ENCODE data around the gene TNFRSF4. TPM values are rescaled to one million over a fixed set of nuclear protein-coding genes. Genes with fewer than 3 reads are reported as not detected.

TNFRSF4 gene
- total and polyA plus RNA-seq, 2 of the 8 experiments (the other 6 are each of a cell fraction or from before 2014, with no cell fraction given), result 0.06 TPM; not detected in 1

DNA sequence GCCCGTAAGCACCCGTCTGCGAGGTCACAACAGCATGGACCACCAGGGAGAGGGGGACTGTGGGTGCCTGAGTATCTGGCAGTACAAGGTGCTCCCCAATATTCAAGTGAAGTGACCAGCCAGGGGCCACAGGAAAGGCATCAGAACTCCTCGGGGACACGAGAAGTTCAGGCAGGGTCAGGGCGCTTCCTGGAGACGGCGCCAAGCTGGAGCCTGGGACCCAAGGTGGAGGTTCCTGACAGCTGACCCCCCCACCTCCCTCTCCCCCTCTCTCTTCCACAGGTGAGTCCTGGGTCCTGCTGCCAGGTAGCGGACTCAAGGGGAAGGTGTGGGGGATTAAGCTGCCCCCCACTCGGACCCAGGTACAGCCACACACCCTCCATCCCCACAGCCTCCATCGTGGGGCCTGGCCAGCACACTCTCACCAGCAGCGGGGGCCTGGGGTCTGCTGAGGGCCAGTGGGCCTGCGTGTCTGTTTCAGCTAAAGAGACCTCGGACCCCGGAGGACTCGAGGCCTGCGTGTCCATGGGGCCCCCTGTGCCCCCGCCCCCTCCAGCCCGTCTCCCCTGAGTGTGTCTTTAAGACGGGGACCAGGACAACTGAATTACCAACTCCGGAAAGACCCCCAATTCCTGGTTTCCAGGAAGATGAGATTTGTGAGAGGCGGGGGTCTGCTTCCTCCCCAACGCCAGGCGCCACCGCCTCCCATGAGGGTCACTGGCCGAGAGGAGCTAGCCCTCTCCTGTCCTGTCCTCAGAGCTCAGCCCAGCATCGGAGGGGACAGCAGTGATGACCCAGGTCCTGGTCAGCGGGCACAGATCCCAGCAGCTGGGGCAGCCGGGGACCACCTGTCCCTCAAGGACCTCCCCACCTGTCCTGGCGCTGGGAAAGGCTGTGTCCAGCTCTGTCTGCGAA is 13.7 kb downstream of the TNFRSF4 start (continued):
- TF ChIP-seq PHF8 (conservative IDR thresholded peaks at IDR 0.05; ENCODE audit: low read depth, low read length), result no peak
- no peak for TF ChIP-seq CHD1 (IDR thresholded peaks at IDR 0.05; ENCODE audit: low read depth, low read length)
- TF ChIP-seq RBBP5 (IDR thresholded peaks at IDR 0.05; ENCODE audit: borderline replicate concordance, low read depth, low read length), result no peak
- no peak for TF ChIP-seq BACH1 (IDR thresholded peaks at IDR 0.05; ENCODE audit: low read length)
- no peak for TF ChIP-seq SAP30 (IDR thresholded peaks at IDR 0.05; ENCODE audit: insufficient read depth, insufficient replicate concordance, low read length)
- TF ChIP-seq SUZ12 (IDR thresholded peaks at IDR 0.05; ENCODE audit: low read length), result no peak
- no peak for TF ChIP-seq SIX5 (IDR thresholded peaks at IDR 0.05; ENCODE audit: low read depth, low read length)
- no peak for TF ChIP-seq KDM5A (IDR thresholded peaks at IDR 0.05; ENCODE audit: low read length)
- no peak for TF ChIP-seq RXRA (IDR thresholded peaks at IDR 0.05; ENCODE audit: insufficient read depth, low read depth, low read length)
- TF ChIP-seq YY1 (IDR thresholded peaks at IDR 0.05; ENCODE audit: low read depth, low read length), result no peak
- TF ChIP-seq POU5F1 (IDR thresholded peaks at IDR 0.05; ENCODE audit: low read depth, low read length), result no peak
